HG02970 (cell line): ENCODE data around the gene CCS.
"Not testable (repeated sequence)": the region's sequence is repeated elsewhere in the genome, so short reads cannot be mapped to it uniquely, and the experiment has no call there.

Experiments
- ATAC-seq: cut with Tn5 transposase; IDR thresholded peaks from one replicate; pipeline ENCODE4 v1.9.1; 2021; ENCODE audit warnings: mild to moderate bottlenecking, moderate library complexity, moderate number of reproducible peaks; ENCODE audit not compliant: unreplicated experiment, low FRiP score

The CCS gene

GRCh38 chr11:66624450-66624849, 31.5 kb downstream of the CCS start:
- no peak for ATAC-seq

DNA sequence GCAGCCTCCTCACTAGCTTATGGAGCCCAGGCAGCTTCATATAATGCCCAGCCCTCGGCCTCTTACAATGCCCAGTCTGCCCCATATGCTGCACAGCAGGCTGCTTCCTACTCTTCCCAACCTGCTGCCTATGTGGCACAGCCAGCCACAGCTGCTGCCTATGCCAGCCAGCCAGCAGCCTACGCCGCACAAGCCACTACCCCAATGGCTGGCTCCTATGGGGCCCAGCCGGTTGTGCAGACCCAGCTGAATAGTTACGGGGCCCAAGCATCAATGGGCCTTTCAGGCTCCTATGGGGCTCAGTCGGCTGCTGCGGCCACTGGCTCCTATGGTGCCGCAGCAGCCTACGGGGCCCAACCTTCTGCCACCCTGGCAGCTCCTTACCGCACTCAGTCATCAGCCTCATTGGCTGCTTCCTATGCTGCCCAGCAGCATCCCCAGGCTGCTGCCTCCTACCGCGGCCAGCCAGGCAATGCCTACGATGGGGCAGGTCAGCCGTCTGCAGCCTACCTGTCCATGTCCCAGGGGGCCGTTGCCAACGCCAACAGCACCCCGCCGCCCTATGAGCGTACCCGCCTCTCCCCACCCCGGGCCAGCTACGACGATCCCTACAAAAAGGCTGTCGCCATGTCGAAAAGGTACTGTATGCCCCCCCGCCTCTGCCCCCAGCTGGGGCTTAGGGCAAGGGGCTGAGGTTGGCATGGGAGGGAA, 32.2 kb downstream of the CCS start:
- no peak for ATAC-seq

DNA sequence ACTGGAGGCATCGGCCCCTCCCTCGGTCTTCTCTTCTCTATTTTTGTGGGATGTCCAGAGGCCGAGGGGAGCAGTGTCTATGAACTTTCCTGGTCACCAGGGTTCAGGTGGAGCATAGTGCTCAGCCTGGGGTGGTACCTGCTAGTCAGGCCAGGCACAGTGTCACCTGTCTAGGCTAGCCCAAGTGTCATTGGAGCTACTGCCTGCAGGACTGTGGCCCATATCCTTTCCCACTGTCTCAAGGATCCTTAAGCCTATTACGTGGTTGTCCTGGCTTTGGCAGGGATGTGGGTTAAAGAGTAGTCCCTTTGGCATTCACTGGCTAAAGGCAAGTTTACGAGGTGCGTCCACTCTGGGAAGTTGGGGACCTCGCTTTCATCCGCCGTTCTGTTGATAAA, 32.8 kb downstream of the CCS start:
- ATAC-seq, result no peak

GRCh38 chr11:66626382-66626781, 33.4 kb downstream of the CCS start:
- no peak for ATAC-seq

DNA sequence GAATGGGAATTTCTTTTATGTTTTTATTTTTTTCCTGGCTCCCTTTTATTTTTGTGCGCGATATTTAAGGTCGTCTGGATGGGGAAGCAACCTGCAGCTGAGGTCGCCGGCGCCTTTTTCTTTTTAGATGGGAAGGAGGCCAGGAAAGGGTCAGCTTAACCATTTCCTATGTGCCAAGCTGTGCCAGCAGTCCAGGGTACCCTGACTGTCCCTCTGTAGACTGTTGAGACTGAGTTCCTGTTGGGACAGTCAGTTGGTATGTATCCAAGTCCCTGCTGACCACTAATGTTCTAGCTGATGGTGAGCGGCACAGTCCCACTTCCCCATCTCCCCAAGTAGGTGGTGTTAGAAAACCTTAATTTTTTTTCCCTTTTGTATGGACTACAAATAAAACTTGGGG, 33.9 kb downstream of the CCS start:
- ATAC-seq, result no peak

- ATAC-seq, result no peak
These were observed 35.1 kb downstream of the CCS start for GRCh38 chr11:66628061-66628603.

GRCh38 chr11:66629356-66629755, 36.4 kb downstream of the CCS start:
- ATAC-seq, result no peak

GRCh38 chr11:66631883-66632282, 38.9 kb downstream of the CCS start:
- ATAC-seq, result no peak

DNA sequence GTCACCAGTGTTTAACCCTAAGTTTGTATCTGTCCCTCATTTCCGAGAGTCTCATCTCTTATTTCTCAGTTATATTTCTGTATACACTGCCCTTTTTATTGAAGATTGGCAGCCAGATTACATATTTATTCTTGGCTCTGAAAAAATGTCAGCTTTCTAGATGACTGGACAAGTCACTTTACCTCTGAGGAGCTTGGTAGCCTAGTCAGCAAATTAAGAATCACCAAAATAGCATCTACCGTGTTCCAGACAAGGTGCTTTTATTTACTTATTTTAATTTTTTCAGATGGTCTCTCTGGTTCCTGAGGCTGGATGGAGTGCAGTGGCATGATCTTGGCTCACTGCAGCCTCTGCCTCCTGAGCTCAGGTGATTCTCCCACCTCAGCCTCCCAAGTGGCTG, 40.0 kb downstream of the CCS start:
- no peak for ATAC-seq

- ATAC-seq, result no peak
These were observed 43.4 kb downstream of the CCS start for GRCh38 chr11:66636411-66636810.

- no peak for ATAC-seq
These were observed 44.7 kb downstream of the CCS start for GRCh38 chr11:66637557-66638176.

GRCh38 chr11:66638177-66639065, 45.4 kb downstream of the CCS start, which contains the start of gene RBM4:
RBM4 (plus strand) TSS chr11:66638703; CDS start chr11:66639712, 1,009 bp downstream.
- ATAC-seq, result peak; percentile 96

DNA sequence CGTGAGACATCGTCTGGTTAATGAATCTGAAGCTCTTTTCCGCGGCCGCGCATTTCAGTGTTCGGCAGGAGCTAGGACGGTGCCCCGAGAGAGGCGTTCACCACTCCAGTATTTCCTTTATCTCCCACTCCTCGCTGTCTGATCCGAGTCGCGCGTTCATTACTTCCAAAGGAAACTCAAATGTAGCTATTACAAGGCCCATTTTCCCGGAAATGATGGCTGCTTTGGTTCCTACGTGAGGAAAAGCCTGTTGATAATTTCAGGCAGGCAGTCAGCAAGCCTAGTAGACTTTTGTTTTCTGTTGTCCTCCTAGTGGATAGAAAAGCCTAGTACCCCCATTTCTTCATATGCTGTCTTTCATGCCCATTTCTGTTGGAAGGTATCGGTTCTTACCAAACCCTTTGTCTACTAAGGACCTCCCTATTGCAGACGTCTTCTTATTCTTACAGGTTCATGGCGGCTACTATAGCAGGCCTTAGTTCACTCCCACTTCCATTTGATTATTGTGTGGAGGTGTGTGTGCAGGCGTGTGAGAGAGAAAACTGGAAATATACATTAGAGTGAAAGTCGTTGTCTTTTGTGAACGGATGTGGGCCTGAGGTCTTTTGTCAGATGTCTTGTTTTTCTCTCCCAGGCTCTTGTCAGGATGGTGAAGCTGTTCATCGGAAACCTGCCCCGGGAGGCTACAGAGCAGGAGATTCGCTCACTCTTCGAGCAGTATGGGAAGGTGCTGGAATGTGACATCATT, 46.3 kb downstream of the CCS start:
- no peak for ATAC-seq

DNA sequence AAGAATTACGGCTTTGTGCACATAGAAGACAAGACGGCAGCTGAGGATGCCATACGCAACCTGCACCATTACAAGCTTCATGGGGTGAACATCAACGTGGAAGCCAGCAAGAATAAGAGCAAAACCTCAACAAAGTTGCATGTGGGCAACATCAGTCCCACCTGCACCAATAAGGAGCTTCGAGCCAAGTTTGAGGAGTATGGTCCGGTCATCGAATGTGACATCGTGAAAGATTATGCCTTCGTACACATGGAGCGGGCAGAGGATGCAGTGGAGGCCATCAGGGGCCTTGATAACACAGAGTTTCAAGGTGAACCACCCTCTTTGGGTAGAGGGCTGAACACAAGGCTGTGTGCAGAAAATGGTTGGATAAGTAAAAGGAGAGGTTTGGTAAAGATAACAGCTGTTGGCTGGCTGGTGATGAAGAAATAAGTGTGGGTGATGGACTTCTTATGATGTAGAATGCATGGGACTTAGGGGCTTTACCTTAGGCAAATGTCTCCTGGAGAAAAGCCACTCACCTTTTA, 46.9 kb downstream of the CCS start:
- ATAC-seq, result not testable (repeated sequence)

DNA sequence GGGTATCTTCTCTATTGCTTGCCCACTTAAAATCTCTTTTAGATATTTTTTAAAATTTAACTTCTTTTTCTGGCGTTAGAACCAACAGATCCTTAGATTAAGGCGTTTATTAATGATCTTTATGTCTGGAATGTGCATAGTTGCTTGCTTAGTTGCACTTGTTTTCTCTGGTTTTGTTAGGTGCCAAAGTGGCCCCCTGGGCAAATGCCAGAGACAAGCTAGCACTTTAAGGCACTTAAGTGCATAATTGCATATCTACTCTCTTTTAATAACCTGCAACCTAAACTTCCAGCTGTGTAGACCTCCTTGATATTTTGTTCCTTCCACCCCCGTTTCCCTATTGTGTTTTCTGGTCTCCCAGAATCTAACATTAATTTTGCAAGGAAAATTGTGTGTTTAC, 48.8 kb downstream of the CCS start:
- ATAC-seq, result no peak

GRCh38 chr11:66643745-66644437, 50.9 kb downstream of the CCS start:
- no peak for ATAC-seq

DNA sequence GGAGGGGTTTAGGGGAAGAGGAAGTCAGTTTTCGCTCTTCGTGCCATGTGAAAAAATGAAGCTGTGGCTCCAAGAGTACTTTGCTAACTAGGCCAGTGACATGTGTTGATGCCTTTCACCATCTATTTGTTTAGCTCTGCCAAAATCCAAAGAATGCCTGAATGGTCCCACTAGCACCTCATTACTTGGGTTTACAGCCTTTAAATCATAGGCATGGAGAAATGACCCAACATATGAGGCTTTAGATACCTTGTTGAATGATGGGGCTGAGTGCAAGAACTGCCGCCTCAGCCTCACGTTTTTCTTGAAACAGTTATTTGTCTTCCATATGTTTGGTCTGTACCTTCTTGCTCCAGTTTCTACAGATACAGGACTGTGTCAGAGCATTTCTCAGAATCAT, 53.8 kb downstream of the CCS start:
- no peak for ATAC-seq

GRCh38 chr11:66649903-66650302, 56.9 kb downstream of the CCS start:
- no peak for ATAC-seq

DNA sequence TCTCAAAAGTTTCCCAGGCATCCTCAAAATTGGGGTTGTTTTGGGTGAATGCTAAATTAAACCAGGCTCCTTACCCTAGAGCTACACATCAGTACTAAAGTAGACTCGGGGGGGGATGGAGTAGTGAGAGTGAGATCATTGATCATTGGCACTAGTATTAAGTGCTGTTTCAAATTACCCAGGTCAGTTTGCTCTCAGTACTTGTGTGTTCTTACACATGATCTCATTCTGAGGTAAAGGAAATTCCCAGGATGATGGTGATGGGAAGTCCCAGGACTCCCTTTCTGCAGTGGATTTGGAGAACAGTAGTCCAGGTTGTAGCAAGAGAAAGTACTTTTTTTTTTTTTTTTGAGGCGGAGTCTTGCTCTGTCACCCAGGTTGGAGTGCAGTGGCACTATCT, 58.0 kb downstream of the CCS start:
- no peak for ATAC-seq
